ENCODE data around the gene BTG2.
A peak's percentile ranks its signal among the peaks of the same experiment; 100 is the strongest.

The BTG2 gene

GRCh38 chr1:203349166-203349565, 43.8 kb downstream of the BTG2 start:
- no peak for DNase-seq (ENCODE audit: low read depth)
- H3K4me3 ChIP-seq (ENCODE audit: low read depth, low read length), result no peak overlapping the region
- no peak for TF ChIP-seq CTCF (IDR thresholded peaks at IDR 0.05; ENCODE audit: insufficient read depth, low read depth, low read length, missing control alignments)

GRCh38 chr1:203349773-203350524, 44.6 kb downstream of the BTG2 start:
- DNase-seq (ENCODE audit: low read depth), result no peak
- H3K4me3 ChIP-seq (ENCODE audit: low read depth, low read length), result no peak overlapping the region
- no peak for TF ChIP-seq CTCF (IDR thresholded peaks at IDR 0.05; ENCODE audit: insufficient read depth, low read depth, low read length, missing control alignments)

GRCh38 chr1:203351037-203351625, 45.8 kb downstream of the BTG2 start, which contains the start of gene FMOD:
Gene FMOD (minus strand): TSS chr1:203351122. CDS start chr1:203348270, 2,852 bp downstream.
- peak; percentile 18 for DNase-seq (ENCODE audit: low read depth)
- no peak within 1 kb of the TSS for H3K4me3 ChIP-seq (ENCODE audit: low read depth, low read length)
- no peak for TF ChIP-seq CTCF (IDR thresholded peaks at IDR 0.05; ENCODE audit: insufficient read depth, low read depth, low read length, missing control alignments)

GRCh38 chr1:203353486-203353885, 48.2 kb downstream of the BTG2 start:
- no peak overlapping the region for H3K4me3 ChIP-seq (ENCODE audit: low read depth, low read length)
- DNase-seq (ENCODE audit: low read depth), result no peak
- TF ChIP-seq CTCF (IDR thresholded peaks at IDR 0.05; ENCODE audit: insufficient read depth, low read depth, low read length, missing control alignments), result no peak

GRCh38 chr1:203354246-203354645, 48.9 kb downstream of the BTG2 start:
- no peak for DNase-seq (ENCODE audit: low read depth)
- no peak for TF ChIP-seq CTCF (IDR thresholded peaks at IDR 0.05; ENCODE audit: insufficient read depth, low read depth, low read length, missing control alignments)

GRCh38 chr1:203359010-203359571, 53.8 kb downstream of the BTG2 start:
- no peak overlapping the region for H3K4me3 ChIP-seq (ENCODE audit: low read depth, low read length)
- no peak for DNase-seq (ENCODE audit: low read depth)
- no peak for TF ChIP-seq CTCF (IDR thresholded peaks at IDR 0.05; ENCODE audit: insufficient read depth, low read depth, low read length, missing control alignments)

More at GRCh38 chr1:203354246-203354645, 48.9 kb downstream of the BTG2 start:
- no peak overlapping the region for H3K4me3 ChIP-seq (ENCODE audit: low read depth, low read length)

Measured in GM12865 (cell line).